PC-9 (cell line): Measurements from ENCODE around the gene CCDC124. TPM values are rescaled to one million over a fixed set of nuclear protein-coding genes. Genes with fewer than 3 reads are reported as not detected.

Source experiments
- BruUV-seq: library from RNA; stranded (reverse); fragments of 400-500 nt; replicated peaks from 2 replicates; lab custom pipeline; 2021; lab: Mats Ljungman, UMichigan
- CTCF ChIA-PET: fragments of 300-600 bp; sonication (Branson Sonifier 250); formaldehyde crosslinking; loops from one replicate; lab custom pipeline; 2022; ENCODE audit warnings: antibody characterized with exemption; lab: Charles Lee
- POLR2A ChIA-PET: fragments of 300-600 bp; sonication (Branson Sonifier 250); formaldehyde crosslinking; loops from one replicate; lab custom pipeline; 2022; ENCODE audit warnings: antibody characterized with exemption; ENCODE audit not compliant: unreplicated experiment; lab: Charles Lee
- DNase-seq, 2 experiments: peaks; one replicate each; pipeline versions ENCODE4 v3.0.0 to v3.0.0-alpha.2; 2015 to 2022; ENCODE audit warnings: mixed read lengths in 1 of 2
- H2AFZ ChIP-seq: fragments of 200-600 bp; sonication (generic); 2 replicates; pipeline ENCODE4 v1.8.1; 2017; ENCODE audit warnings: antibody characterized with exemption
- H3F3A ChIP-seq: fragments of 200-600 bp; sonication (generic); 2 replicates; pipeline ENCODE4 v1.8.1; 2017; ENCODE audit warnings: antibody characterized with exemption, mild to moderate bottlenecking, low read depth; ENCODE audit not compliant: insufficient read depth
- H3K27ac ChIP-seq: fragments of 200-600 bp; sonication (generic); 2 replicates; pipeline ENCODE4 v1.6.1; 2016; ENCODE audit warnings: mixed run types
- H3K27me3 ChIP-seq: fragments of 200-600 bp; sonication (generic); 2 replicates; pipeline ENCODE4 v1.6.1; 2016; ENCODE audit warnings: low read depth, mixed run types; ENCODE audit not compliant: insufficient read depth
- H3K36me3 ChIP-seq: fragments of 200-600 bp; sonication (generic); 2 replicates; pipeline ENCODE4 v1.6.1; 2016; ENCODE audit warnings: low read depth, mixed run types
- H3K4me1 ChIP-seq: fragments of 200-600 bp; sonication (generic); replicated peaks from 2 replicates; pipeline ENCODE4 v1.6.1; 2016; ENCODE audit warnings: mixed run types; ENCODE audit not compliant: insufficient read depth
- H3K4me2 ChIP-seq: fragments of 200-600 bp; sonication (generic); 2 replicates; pipeline ENCODE4 v1.6.1; 2017; ENCODE audit warnings: mixed run types
- H3K4me3 ChIP-seq: fragments of 200-600 bp; sonication (generic); 2 replicates; pipeline ENCODE4 v1.6.1; 2016; ENCODE audit warnings: mixed run types
- H3K79me2 ChIP-seq: fragments of 200-600 bp; sonication (generic); 2 replicates; pipeline ENCODE4 v1.6.1; 2017; ENCODE audit warnings: low read depth, mixed run types
- H3K9me2 ChIP-seq: fragments of 200-600 bp; sonication (generic); 2 replicates; pipeline ENCODE4 v1.8.1; 2017; ENCODE audit warnings: mild to moderate bottlenecking; ENCODE audit not compliant: insufficient read depth
- H3K9me3 ChIP-seq: fragments of 200-600 bp; sonication (generic); 2 replicates; pipeline ENCODE4 v1.8.1; 2016; ENCODE audit warnings: low read depth; ENCODE audit not compliant: insufficient read depth
- H4K20me1 ChIP-seq: fragments of 200-600 bp; sonication (generic); 2 replicates; pipeline ENCODE4 v1.8.1; 2017; ENCODE audit not compliant: insufficient read depth
- CTCF ChIP-seq: fragments of 200-600 bp; sonication (generic); conservative IDR thresholded peaks from 2 replicates; pipeline ENCODE4 v1.6.1; 2017; ENCODE audit warnings: mixed run types, antibody characterized with exemption, mild to moderate bottlenecking, moderate library complexity
- EZH2 ChIP-seq: fragments of 200-600 bp; sonication (generic); IDR thresholded peaks from 2 replicates; pipeline ENCODE4 v1.8.0; 2017; ENCODE audit warnings: antibody characterized with exemption, low read depth
- intact Hi-C: fragments of 100-400 bp; cut with micrococcal nuclease; formaldehyde crosslinking; loops from one replicate; pipeline ENCODE4 v1.10.0; 2022; ENCODE audit not compliant: unreplicated experiment
- total RNA-seq: library from RNA; stranded (reverse); gene quantifications from 2 replicates; pipeline ENCODE4 v1.2.3, GENCODE V29; 2021

Gene CCDC124
- total RNA-seq, 1 experiment from 2014 or later: 118 TPM

DNA sequence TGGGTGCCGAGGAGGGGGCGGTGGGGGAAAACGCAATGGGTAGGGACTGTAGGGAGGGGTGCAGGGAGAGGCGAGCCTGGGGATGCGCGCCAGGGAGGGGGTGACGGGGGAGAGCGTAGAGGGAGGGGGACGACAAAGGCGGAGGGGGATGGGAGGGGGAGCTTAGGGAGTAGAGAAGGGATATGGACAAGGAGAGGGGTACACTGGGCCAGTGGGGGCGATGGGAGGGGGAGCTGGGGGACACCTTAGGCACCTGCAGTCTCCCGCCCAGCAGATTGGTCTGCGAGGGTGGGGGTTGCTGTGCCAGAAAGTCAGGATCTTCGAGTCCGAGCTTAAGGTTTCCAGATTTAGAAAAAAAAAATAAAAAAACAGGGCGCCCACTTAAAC is 15.7 kb downstream of the CCDC124 start:
- peaks cover 47% of the 10 kb centered on the region for H3K27me3 ChIP-seq
- peaks cover 55% of the 10 kb centered on the region for H3F3A ChIP-seq
- no peak overlapping the region for H2AFZ ChIP-seq
- no peaks in the 10 kb centered on the region for H3K79me2 ChIP-seq
- H4K20me1 ChIP-seq: no peaks in the 10 kb centered on the region; the same call in 1 of the 2 replicates
- BruUV-seq: no TSS peak
- POLR2A ChIA-PET: no interaction called here
- no peaks in the 10 kb centered on the region for H3K36me3 ChIP-seq
- no peak overlapping the region for H3K27ac ChIP-seq
- H3K4me3 ChIP-seq: peak overlapping the region; percentile 62; the same call in 1 of the 2 replicates
- H3K4me2 ChIP-seq: peak overlapping the region; percentile 72
- intact Hi-C loops: no loop called here
- DNase-seq: no peak
- H3K9me3 ChIP-seq: no peaks in the 10 kb centered on the region
- TF ChIP-seq CTCF: no peak
- no peak for TF ChIP-seq EZH2
- H3K4me1 ChIP-seq: peaks cover 26% of the 10 kb centered on the region
- H3K9me2 ChIP-seq: no peaks in the 10 kb centered on the region
- CTCF ChIA-PET: interaction anchor here (0.7 kb wide), 1 partner anchor 55 kb away, joined by 3 read pairs; no protein-coding TSS in a partner anchor

GRCh38 chr19:17948931-17949930 is 16.4 kb downstream of the CCDC124 start:
- H3K4me1 ChIP-seq: peaks cover 26% of the 10 kb centered on the region
- peaks cover 54% of the 10 kb centered on the region for H3K27me3 ChIP-seq
- peak overlapping the region; percentile 62; the same call in 1 of the 2 replicates for H3K4me3 ChIP-seq
- peaks cover 55% of the 10 kb centered on the region for H3F3A ChIP-seq
- no peaks in the 10 kb centered on the region for H3K79me2 ChIP-seq
- intact Hi-C loops: no loop called here
- no peaks in the 10 kb centered on the region for H3K9me2 ChIP-seq
- no TSS peak for BruUV-seq
- no peaks in the 10 kb centered on the region; the same call in 1 of the 2 replicates for H4K20me1 ChIP-seq
- no peak for TF ChIP-seq EZH2
- no peak for TF ChIP-seq CTCF
- H2AFZ ChIP-seq: no peak overlapping the region
- no peak overlapping the region for H3K27ac ChIP-seq
- ChIA-PET POLR2A (no interaction called here), CTCF (interaction anchor here (0.7 kb wide), 1 partner anchor 56 kb away, joined by 3 read pairs; no protein-coding TSS in a partner anchor)
- peak overlapping the region; percentile 72; the same call in 1 of the 2 replicates for H3K4me2 ChIP-seq
- DNase-seq: no peak
- H3K9me3 ChIP-seq: no peaks in the 10 kb centered on the region
- H3K36me3 ChIP-seq: no peaks in the 10 kb centered on the region

GRCh38 chr19:17949956-17950309 is 17.1 kb downstream of the CCDC124 start:
- TF ChIP-seq EZH2 (no peak), CTCF (no peak)
- peaks cover 61% of the 10 kb centered on the region for H3K27me3 ChIP-seq
- H3K4me2 ChIP-seq: peak overlapping the region; percentile 63
- peaks cover 50% of the 10 kb centered on the region for H3F3A ChIP-seq
- H3K4me1 ChIP-seq: peaks cover 26% of the 10 kb centered on the region
- H3K36me3 ChIP-seq: no peaks in the 10 kb centered on the region
- ChIA-PET CTCF (no interaction called here), POLR2A (no interaction called here)
- H4K20me1 ChIP-seq: no peaks in the 10 kb centered on the region; the same call in 1 of the 2 replicates
- no peaks in the 10 kb centered on the region for H3K79me2 ChIP-seq
- no peaks in the 10 kb centered on the region for H3K9me3 ChIP-seq
- peak overlapping the region; percentile 40; the same call in 1 of the 2 replicates for H3K4me3 ChIP-seq
- no peak for DNase-seq
- no peak overlapping the region for H2AFZ ChIP-seq
- intact Hi-C loops: no loop called here
- no TSS peak for BruUV-seq
- no peak overlapping the region for H3K27ac ChIP-seq
- H3K9me2 ChIP-seq: no peaks in the 10 kb centered on the region
